Measurements from ENCODE around the gene FUBP3. TPM values are rescaled to one million over a fixed set of nuclear protein-coding genes. Genes with fewer than 3 reads are reported as not detected.
A peak's percentile ranks its signal among the peaks of the same experiment; 100 is the strongest.

Gene FUBP3
- total and polyA plus RNA-seq, 5 donors, result 25.8 to 36.9 (median 33.2) TPM

DNA sequence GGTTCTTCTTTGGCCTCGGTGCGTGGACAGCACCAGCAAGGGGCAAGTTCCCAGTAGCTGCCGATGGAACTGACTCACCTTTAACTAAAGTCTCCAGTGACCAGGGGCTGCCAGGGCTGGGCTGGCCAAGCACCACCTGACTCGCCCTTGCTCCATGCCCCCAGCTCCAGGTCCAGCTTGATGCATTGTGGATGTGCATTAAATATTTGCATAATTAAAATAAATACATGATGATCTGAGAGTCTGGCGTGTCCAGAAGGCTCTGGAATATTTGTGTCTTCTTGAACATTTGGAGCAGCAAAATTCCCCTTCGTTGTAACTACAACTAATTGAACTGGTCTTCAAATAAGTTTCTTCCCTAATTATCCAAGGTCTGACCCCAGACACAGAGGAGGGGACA, 75.5 kb downstream of the FUBP3 start:
- 78% methylated on average over 6 of the region's 6 CpGs for WGBS
- DNase-seq (no peak), ATAC-seq (no peak)
- H3K27me3 ChIP-seq (ENCODE audit: control insufficient read depth, insufficient read depth), result no peaks in the 10 kb centered on the region
- H3K4me3 ChIP-seq (ENCODE audit: low read length), result no peak overlapping the region
- no peaks in the 10 kb centered on the region for H3K4me1 ChIP-seq (ENCODE audit: control insufficient read depth, insufficient read depth, low read length)
- H3K9me3 ChIP-seq (ENCODE audit: control insufficient read depth, low read length), result no peaks in the 10 kb centered on the region
- intact Hi-C loops (cut with DNase I), result no loop called here
- H3K27ac ChIP-seq (ENCODE audit: low read length), result no peak overlapping the region

DNA sequence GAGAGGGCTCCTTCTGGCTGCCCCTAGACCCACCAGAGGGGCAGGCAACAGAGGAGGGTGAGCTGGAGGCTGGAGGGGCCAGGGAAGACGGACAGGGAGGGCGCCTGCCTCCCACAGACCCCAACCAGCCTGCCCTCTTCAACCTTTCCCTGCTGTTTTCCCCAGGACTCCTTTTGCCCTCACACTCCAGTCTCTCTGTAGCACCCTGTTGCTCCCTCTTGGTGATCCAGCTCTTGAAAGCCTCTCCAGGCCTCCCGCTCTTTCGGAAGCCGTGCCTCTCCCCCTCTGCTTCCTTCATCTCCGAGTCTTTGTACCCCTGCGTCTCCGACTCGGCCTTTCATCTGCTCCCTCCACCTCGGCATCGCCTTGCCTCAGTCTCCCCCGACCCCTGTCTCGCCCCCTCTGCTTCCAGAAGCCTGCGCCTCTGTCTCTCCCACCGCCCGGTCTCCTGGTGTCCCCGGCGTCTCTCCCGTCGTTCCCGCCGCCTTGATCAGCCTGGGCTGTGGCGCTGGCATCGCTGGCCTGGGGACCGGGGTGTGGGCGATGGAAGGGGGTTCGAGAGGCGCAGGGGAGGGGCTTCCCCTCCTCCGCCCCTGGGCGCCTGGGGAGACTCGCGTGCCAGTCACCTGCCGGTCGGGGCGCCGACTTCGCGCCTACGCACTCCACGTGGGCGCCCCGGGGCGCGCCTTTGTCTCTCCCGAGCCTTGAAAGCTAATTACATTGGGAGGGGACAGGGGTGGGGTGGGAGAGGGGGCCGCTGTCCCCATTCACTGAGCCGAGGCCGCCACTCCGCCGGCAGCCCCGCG, 79.7 kb downstream of the FUBP3 start:
- DNase-seq (no peak), ATAC-seq (no peak)
- H3K27ac ChIP-seq (ENCODE audit: low read length), result no peak overlapping the region
- no peaks in the 10 kb centered on the region for H3K27me3 ChIP-seq (ENCODE audit: control insufficient read depth, insufficient read depth)
- intact Hi-C loops (cut with DNase I), result no loop called here
- no peak overlapping the region for H3K4me3 ChIP-seq (ENCODE audit: low read length)
- peaks cover 3% of the 10 kb centered on the region for H3K4me1 ChIP-seq (ENCODE audit: control insufficient read depth, insufficient read depth, low read length)
- WGBS, result 13% methylated on average over 52 of the region's 52 CpGs
- H3K9me3 ChIP-seq (ENCODE audit: control insufficient read depth, low read length), result no peaks in the 10 kb centered on the region

DNA sequence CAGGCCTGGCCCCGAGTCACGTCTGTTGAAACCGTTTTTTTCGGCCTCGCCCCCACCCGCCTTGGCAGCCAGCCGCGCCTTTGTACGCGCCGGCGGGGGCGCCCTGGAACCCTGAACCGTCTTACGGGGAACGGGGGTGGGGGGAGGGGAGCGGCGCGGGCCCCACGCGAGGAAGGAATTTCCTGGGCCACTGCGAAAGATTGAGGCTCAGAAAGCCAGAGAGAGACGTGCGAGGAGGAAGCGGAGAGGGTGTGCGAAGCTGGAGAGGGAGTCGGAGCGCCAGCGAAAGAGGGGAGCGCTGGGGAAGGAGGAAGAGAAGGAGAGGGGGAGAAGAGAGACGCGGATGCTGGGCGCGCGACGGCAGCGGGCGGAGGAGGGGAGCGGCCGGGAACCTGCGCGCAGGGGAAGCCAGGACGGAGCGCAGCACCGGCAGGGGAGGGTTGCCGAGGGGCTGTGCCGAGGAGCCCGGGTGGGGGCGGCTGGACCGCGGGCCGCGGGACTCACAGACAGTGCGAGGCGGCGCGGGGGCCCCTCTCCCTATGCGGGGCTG, 80.4 kb downstream of the FUBP3 start:
- WGBS, result 1% methylated on average over 55 of the region's 58 CpGs
- no peak overlapping the region for H3K27ac ChIP-seq (ENCODE audit: low read length)
- ATAC-seq, result no peak
- intact Hi-C loops (cut with DNase I), result no loop called here
- DNase-seq, result no peak
- peaks cover 5% of the 10 kb centered on the region for H3K4me1 ChIP-seq (ENCODE audit: control insufficient read depth, insufficient read depth, low read length)
- peak overlapping the region; percentile 48 for H3K4me3 ChIP-seq (ENCODE audit: low read length)
- H3K9me3 ChIP-seq (ENCODE audit: control insufficient read depth, low read length), result no peaks in the 10 kb centered on the region
- H3K27me3 ChIP-seq (ENCODE audit: control insufficient read depth, insufficient read depth), result no peaks in the 10 kb centered on the region

DNA sequence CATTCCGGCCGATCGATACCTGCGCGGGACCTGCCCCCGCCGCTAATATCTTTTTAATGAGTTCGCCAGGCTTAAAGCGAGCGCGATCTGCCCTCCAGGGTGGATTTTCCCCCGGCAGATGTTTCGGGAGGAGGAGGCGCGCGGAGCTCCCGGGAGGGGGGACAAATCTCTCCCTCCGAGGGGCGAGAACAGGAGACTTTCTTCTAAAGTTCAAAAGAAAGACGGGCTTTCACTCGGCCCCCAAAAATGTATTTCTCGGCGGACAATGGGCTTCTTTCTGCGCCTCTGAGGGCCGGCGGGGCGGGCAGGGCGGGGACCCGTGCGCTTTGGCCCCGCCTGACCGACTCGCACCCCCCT, 80.9 kb downstream of the FUBP3 start:
- peak overlapping the region; percentile 48 for H3K4me3 ChIP-seq (ENCODE audit: low read length)
- DNase-seq, result no peak

DNA sequence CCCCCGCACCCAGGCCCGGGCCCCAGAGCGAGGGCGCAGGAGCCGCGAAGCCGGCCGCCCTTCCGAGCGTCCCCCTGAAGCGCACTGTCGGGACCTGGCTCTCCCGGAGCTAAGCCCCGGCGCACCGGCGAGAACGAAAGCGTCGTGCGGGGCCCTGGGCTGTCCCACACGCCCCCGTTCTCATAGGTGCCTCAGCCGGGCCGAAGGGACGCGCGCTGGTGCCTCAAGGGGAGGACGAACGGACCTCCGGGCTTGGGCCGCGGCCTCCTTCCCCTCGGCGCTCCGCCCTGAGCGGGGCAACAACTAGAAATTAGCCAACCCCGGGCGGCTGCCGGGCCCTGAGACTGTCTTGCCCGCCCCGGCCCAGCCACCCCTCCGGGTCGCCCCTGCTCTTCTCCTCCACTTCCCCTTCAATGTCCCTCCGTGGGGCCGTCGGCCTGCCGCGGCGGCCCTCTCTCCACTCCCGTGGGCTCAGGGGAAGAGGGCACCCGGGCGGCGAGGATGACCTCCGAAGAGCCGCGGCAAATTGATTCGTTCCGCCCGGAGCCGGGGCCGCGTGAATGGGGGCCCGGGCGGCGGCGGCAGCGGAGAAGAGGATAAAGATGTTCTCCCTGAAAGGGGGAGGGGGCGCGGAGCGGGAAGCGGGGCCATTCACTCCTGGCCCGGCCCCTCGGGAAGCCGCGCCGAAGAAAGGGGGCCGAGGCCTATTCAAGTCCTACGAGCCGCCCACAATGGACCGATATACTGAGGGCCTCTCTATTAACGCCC, 81.5 kb downstream of the FUBP3 start:
- H3K4me3 ChIP-seq (ENCODE audit: low read length), result peak overlapping the region; percentile 48
- no peaks in the 10 kb centered on the region for H3K9me3 ChIP-seq (ENCODE audit: control insufficient read depth, low read length)
- ATAC-seq, result peak in 1 of 2 donors; percentile 10
- DNase-seq, result peak in 1 of 3 donors; percentile 51
- H3K27me3 ChIP-seq (ENCODE audit: control insufficient read depth, insufficient read depth), result no peaks in the 10 kb centered on the region
- peaks cover 7% of the 10 kb centered on the region for H3K4me1 ChIP-seq (ENCODE audit: control insufficient read depth, insufficient read depth, low read length)
- no peak overlapping the region for H3K27ac ChIP-seq (ENCODE audit: low read length)
- intact Hi-C loops (cut with DNase I), result no loop called here
- under 1% methylated on average over 82 of the region's 82 CpGs for WGBS

More for the DNA sequence above, 80.9 kb downstream of the FUBP3 start:
- WGBS, result 2% methylated on average over 33 of the region's 33 CpGs
- Histone ChIP-seq H3K4me1 (ENCODE audit: control insufficient read depth, insufficient read depth, low read length) (peaks cover 6% of the 10 kb centered on the region), H3K9me3 (ENCODE audit: control insufficient read depth, low read length) (no peaks in the 10 kb centered on the region), H3K27me3 (ENCODE audit: control insufficient read depth, insufficient read depth) (no peaks in the 10 kb centered on the region), H3K27ac (ENCODE audit: low read length) (no peak overlapping the region)
- intact Hi-C loops (cut with DNase I), result no loop called here
- no peak for ATAC-seq

DNA sequence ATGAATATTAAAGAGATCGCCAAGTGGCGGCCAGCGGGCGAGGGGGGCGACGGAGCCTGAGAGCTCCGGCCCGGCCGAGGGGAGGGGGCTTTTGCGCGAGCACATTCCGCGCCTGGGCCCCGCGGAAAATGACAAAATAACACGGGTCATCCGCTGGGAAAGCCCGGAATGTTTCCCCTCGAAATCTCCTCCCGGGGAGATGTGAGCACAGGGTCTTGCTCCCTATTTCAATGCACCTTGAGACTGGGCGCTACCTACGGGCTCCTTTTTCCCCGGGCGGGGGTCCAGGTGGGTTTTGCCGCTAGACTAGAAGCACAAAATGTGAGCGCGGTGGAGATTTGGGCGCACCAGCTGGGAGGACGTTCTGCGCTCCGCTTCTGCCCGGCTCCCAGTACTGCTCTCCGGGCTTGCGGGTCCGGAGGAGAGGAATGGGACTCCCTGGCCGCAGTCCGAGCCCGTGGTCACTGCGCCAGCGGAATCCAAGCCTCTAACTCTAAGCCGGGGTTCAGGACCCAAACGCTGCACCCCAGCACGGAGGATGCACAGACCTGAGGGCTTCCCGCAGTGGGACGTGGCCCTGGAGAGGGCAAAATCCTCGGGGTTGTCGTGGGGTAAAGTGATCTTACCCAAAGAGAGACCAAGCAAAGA, 82.2 kb downstream of the FUBP3 start:
- 3% methylated on average over 47 of the region's 47 CpGs for WGBS
- no peak for DNase-seq
- no peaks in the 10 kb centered on the region for H3K27me3 ChIP-seq (ENCODE audit: control insufficient read depth, insufficient read depth)
- H3K27ac ChIP-seq (ENCODE audit: low read length), result no peak overlapping the region
- intact Hi-C loops (cut with DNase I), result no loop called here
- H3K4me1 ChIP-seq (ENCODE audit: control insufficient read depth, insufficient read depth, low read length), result peaks cover 8% of the 10 kb centered on the region
- ATAC-seq, result no peak
- no peaks in the 10 kb centered on the region for H3K9me3 ChIP-seq (ENCODE audit: control insufficient read depth, low read length)
- H3K4me3 ChIP-seq (ENCODE audit: low read length), result peak overlapping the region; percentile 48

DNA sequence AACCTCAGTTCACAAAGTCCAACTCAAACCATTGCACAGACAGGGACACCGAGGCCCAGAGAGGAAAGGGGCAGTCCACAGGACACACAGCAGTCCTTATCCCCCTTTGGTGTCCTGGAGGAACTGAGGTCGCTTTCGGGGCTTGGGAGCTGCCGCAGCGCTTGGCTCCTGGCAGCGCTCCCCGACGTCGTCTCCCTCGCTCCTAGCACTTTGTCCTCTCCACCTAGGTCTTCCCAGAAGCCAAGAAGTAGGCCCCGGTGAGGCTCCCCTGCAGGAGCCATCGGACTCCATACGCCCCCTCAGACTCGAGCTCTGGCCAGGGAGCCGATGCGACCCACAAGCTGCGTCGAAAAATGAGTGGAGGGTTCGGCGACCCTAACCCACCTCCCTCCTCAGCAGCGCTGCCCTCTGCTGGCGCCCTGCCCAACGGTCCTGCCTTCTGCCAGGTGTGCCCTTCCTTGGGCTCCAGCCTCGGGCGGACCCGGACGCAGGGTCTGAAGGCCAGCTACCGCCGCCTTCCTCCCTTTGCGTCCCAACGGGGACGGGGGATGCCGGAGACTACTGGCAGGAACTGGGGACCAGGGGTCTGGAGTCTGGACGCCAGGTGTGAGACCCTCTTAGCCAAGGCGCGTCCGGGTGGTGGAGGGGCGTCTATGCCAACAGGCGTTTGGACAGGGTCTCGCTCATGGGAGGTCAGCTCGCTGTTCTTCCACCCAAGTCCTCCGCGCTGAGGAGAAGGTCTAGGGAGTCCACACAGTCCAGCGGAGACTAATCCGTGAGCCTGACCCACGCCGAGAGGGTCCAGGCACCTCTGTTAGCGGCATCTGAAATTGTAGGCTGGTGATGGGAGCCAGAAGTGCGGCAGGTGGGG, 83.0 kb downstream of the FUBP3 start:
- H3K27me3 ChIP-seq (ENCODE audit: control insufficient read depth, insufficient read depth), result no peaks in the 10 kb centered on the region
- no peaks in the 10 kb centered on the region for H3K9me3 ChIP-seq (ENCODE audit: control insufficient read depth, low read length)
- intact Hi-C loops (cut with DNase I), result no loop called here
- WGBS, result 5% methylated on average over 49 of the region's 49 CpGs
- no peak overlapping the region for H3K27ac ChIP-seq (ENCODE audit: low read length)
- peaks cover 8% of the 10 kb centered on the region for H3K4me1 ChIP-seq (ENCODE audit: control insufficient read depth, insufficient read depth, low read length)
- ATAC-seq (no peak), DNase-seq (peak in 1 of 3 donors; percentile 61)
- no peak overlapping the region for H3K4me3 ChIP-seq (ENCODE audit: low read length)

DNA sequence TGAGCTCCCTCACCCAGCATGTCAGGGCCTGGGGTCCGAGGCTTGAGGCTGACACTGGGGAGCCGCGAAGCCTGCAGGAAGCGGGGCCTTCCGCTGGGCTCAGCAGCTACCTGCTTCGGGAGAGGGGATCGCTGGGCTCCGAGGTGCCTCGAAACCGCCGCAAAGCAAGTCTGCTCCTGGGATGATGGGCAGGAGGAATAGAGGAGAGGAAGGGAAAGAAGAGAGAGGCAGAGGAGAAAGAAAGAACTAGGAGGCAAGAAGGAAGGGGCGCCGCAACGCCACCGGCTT, 83.5 kb downstream of the FUBP3 start:
- intact Hi-C loops (cut with DNase I), result no loop called here
- ATAC-seq (no peak), DNase-seq (peak in 1 of 3 donors; percentile 42)
- Histone ChIP-seq H3K9me3 (ENCODE audit: control insufficient read depth, low read length) (no peaks in the 10 kb centered on the region), H3K4me3 (ENCODE audit: low read length) (peak overlapping the region; percentile 12), H3K27ac (ENCODE audit: low read length) (no peak overlapping the region), H3K27me3 (ENCODE audit: control insufficient read depth, insufficient read depth) (no peaks in the 10 kb centered on the region), H3K4me1 (ENCODE audit: control insufficient read depth, insufficient read depth, low read length) (peaks cover 8% of the 10 kb centered on the region)
- WGBS, result 5% methylated on average over 15 of the region's 15 CpGs

DNA sequence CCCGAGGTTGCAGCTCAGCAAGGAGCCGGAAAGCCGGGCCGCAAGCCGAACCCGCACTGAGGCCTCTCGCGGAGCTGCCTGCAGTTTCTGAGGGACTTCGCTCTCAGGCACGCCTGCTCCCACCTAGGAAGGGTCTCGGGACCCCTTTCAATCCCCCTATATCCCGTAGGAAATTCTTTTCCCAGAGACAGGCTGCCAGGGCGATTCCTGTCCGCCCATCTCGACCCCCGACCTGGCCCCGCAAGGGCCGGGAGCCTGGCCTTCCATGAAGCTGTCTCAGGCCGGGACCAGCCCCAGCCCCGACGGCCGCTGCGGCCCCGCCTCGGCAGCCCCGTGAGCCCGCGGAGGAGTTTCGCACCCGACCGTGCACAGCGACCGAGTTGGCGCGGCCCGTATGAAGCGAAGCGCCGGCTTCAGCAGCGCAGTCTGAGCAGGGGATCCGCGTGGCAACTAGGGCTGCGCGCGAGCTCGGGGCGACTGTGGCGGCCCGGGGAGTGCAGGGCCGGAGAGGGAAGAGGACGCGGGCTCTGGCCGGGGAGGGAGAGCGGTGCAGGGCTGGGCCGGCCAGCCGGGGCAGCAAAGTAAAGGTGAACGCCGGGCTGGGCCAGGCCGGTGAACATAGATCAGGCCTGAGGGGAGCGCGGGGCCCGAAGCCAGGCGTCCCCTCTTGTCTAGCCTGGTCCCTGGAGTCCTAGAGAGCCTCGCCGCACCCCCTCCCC, 84.0 kb downstream of the FUBP3 start:
- peak overlapping the region; percentile 12 for H3K4me3 ChIP-seq (ENCODE audit: low read length)
- H3K4me1 ChIP-seq (ENCODE audit: control insufficient read depth, insufficient read depth, low read length), result peaks cover 8% of the 10 kb centered on the region
- H3K9me3 ChIP-seq (ENCODE audit: control insufficient read depth, low read length), result no peaks in the 10 kb centered on the region
- DNase-seq (peak in 1 of 3 donors; percentile 48), ATAC-seq (no peak)
- H3K27me3 ChIP-seq (ENCODE audit: control insufficient read depth, insufficient read depth), result no peaks in the 10 kb centered on the region
- intact Hi-C loops (cut with DNase I), result no loop called here
- WGBS, result 3% methylated on average over 65 of the region's 65 CpGs
- no peak overlapping the region for H3K27ac ChIP-seq (ENCODE audit: low read length)

DNA sequence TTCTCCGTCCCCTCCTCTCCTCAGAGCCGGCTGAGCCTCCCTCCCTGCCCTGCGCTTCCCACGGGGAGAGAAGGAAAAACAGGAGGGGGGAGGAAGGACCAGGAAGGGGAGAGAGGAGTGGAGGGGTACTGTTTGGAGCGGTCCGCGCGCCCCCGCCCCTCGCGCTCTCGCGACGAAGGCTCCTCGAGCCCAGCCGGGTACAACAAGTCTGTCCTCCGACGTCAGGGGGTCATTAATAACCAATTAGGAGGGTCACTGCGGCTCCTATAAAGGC, 84.5 kb downstream of the FUBP3 start:
- Histone ChIP-seq H3K4me1 (ENCODE audit: control insufficient read depth, insufficient read depth, low read length) (peaks cover 8% of the 10 kb centered on the region), H3K4me3 (ENCODE audit: low read length) (no peak overlapping the region), H3K9me3 (ENCODE audit: control insufficient read depth, low read length) (no peaks in the 10 kb centered on the region), H3K27me3 (ENCODE audit: control insufficient read depth, insufficient read depth) (no peaks in the 10 kb centered on the region), H3K27ac (ENCODE audit: low read length) (no peak overlapping the region)
- 2% methylated on average over 19 of the region's 19 CpGs for WGBS
- intact Hi-C loops (cut with DNase I), result no loop called here
- ATAC-seq, result no peak
- no peak for DNase-seq
